ENCODE data around the gene HNRNPUL1.
"Not testable (repeated sequence)": the region's sequence is repeated elsewhere in the genome, so short reads cannot be mapped to it uniquely, and the experiment has no call there.

Gene HNRNPUL1

DNA sequence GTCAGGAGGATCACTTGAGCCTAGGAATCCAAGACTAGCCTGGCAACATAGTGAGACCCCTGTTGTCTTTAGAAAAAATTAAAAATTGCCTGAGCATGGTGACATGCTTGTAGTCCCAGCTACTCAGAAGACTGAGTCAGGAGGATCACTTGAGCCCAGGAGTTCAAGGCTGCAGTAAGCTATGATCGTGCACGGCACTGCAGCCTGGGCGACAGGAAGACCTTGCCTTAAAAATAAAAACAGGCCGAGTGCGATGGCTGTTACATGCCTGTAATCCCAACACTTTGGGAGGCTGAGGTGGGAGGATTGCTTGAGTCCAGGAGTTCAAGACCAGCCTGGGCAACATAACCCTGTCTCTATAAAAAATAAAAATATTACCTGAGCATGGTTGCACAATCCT lies 5.4 kb downstream of the HNRNPUL1 start:
- in situ Hi-C loops (cut with MboI; ENCODE audit: low sequenced_read_pairs) = loop anchor here (25.0 kb wide), 1 partner anchor 607 kb away; no protein-coding TSS in a partner anchor

DNA sequence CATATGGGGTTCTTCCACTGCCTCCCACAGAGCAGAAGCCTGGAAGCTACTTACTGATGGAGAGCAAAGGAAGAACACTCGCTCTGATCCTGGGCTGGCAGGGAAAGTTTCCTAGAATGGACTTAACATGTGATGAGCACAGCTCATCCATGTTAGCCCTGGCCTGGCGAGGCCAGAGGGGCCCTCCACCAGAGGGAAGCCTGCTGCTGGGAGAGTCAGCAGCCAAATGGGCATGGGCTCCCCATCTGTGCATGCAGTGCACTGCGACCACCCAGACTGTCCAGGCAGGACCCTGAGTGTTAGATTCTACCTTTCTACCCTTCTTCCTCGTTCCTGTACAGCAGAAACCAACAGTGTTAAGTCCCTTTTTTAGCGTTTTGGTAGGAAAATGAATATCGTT lies 8.9 kb downstream of the HNRNPUL1 start:
- in situ Hi-C loops (cut with MboI; ENCODE audit: low sequenced_read_pairs) = loop anchor here (25.0 kb wide), 1 partner anchor 611 kb away; no protein-coding TSS in a partner anchor

DNA sequence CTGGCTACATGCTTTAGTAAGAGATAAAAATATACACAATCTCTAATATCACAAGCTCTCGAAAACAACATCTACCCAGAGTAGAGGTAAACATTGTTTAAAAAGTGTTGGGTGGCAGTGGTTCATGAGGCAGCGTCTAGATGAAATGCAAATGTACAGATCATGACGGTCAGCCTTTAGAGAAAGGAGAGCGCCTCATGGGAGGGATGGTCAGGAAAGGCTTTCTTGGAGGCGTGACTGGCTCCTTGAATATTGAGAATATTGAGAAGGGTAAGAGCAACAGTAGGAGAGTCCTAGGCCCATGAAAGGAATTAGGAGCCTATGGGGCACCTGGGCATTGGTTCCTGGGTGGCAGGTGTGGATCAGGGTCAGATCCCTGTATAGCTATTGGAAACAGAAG lies 10.6 kb downstream of the HNRNPUL1 start:
- in situ Hi-C loops (cut with MboI; ENCODE audit: low sequenced_read_pairs) = loop anchor here (25.0 kb wide), 1 partner anchor 613 kb away; no protein-coding TSS in a partner anchor

- in situ Hi-C loops (cut with MboI; ENCODE audit: low sequenced_read_pairs) = no loop called here
Observed at GRCh38 chr19:41276231-41276630, 12.1 kb downstream of the HNRNPUL1 start.

DNA sequence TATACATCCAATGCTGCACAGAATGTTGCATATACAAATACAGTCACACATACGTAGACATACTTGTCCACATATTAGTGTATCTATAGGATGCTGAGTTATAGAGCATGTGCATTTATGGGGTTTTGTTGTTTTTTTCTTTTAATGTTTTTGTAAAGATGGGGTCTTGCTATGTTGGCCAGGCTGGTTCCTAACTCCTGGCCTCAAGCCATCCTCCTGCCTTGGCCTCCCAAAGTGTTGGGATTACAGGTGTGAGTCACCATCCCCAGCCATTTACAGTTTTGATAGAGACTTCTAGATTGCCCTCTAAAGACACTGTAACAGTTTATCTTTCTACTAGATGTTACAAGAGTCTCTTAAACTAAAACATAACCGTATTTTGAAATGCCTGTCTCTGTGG lies 14.3 kb downstream of the HNRNPUL1 start:
- in situ Hi-C loops (cut with MboI; ENCODE audit: low sequenced_read_pairs) = no loop called here

GRCh38 chr19:41288673-41289530 lies 24.7 kb downstream of the HNRNPUL1 start:
- in situ Hi-C loops (cut with MboI; ENCODE audit: low sequenced_read_pairs) = no loop called here

DNA sequence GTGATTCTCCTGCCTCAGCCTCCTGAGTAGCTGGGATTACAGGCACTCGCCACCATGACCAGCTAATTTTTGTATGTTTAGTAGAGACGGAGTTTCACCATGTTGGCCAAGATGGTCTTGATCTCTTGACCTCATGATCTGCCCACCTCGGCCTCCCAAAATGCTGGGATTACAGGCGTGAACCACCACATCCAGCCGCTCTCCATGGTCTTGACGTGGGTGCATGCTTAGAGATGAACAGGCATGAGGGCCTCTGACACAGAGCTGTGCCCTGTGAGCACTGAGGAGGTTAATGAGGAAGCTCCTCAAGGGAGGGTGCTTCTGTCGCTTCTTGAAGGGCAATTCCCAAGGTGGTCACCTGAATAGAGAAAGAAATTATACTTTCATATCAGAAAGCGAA lies 25.6 kb downstream of the HNRNPUL1 start:
- in situ Hi-C loops (cut with MboI; ENCODE audit: low sequenced_read_pairs) = not testable (repeated sequence)

- in situ Hi-C loops (cut with MboI; ENCODE audit: low sequenced_read_pairs) = no loop called here
Observed at GRCh38 chr19:41294393-41294792, 30.2 kb downstream of the HNRNPUL1 start.

DNA sequence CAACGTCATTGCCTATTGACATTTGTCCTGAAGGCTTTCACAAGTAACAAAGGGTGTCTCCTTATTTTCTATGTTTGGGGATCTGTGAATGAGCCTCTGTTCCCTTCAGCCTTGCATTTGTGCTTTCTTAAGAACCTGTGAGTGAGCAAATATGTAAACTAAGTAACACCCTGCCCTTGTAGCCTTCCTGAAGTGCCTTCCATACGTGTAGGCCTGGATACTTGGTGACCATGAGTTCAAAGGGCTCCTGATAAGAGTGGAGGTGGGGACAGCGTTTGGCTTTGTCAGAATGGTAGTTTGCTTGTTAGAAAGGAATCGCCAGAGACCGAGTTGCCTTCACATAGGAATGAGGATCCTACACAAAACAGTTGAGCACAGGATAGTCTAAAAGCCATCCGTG lies 31.3 kb downstream of the HNRNPUL1 start:
- in situ Hi-C loops (cut with MboI; ENCODE audit: low sequenced_read_pairs) = no loop called here

- in situ Hi-C loops (cut with MboI; ENCODE audit: low sequenced_read_pairs) = no loop called here
Observed at GRCh38 chr19:41296433-41296871, 32.3 kb downstream of the HNRNPUL1 start.

DNA sequence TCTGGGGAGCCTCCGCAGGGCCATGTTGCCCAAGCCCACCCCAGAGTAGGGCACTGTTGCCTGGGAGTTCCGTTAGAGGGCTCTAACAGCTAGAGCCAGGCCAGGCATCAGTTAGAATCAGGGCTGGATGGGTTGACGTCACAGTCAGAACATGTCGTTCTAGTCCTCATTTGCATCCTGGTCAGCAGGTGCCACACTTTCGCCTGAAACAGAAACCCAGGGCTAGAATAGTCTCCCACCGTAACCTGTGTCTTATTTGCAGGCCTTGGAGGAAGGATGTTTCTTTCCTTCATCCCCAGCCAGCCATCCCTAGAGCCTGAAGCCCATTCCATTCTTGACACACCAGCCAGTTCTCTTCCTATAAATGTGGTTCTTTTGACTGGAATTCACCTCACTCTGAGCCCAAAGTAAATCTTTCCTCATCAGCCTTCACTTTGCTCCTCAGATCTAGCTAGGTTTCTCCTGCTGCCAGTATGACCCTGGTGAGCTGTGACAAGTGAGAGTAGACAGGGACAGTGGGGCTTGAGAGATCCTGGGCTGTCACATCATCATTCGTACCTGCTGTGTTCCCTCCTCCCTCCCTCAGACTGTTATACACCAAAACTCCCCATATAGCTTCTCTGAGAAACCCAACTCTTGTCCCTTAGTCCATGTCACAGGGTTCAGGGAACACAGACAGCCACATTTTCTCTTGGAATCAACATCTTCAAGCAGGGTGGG lies 33.6 kb downstream of the HNRNPUL1 start:
- in situ Hi-C loops (cut with MboI; ENCODE audit: low sequenced_read_pairs) = no loop called here

GRCh38 chr19:41298348-41298964 lies 34.3 kb downstream of the HNRNPUL1 start:
- in situ Hi-C loops (cut with MboI; ENCODE audit: low sequenced_read_pairs) = no loop called here

- in situ Hi-C loops (cut with MboI; ENCODE audit: low sequenced_read_pairs) = no loop called here
Observed at GRCh38 chr19:41299046-41299754, 35.0 kb downstream of the HNRNPUL1 start.

DNA sequence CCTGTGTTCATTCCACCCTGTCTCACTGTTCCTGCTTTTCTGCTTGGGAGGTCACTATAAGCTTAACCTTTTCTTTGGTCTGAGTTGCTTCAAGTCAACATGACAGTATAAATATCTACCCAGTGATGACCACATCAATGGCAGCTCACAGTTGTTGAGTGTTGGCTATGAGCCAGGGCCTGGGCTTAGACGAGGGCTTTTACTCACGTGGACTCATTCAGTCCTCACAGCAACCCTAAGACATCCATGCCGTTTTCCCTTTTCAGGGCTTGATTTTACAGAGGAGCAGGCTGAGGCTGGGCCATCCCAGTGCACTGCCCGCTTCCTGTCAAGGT lies 35.5 kb downstream of the HNRNPUL1 start:
- in situ Hi-C loops (cut with MboI; ENCODE audit: low sequenced_read_pairs) = no loop called here

DNA sequence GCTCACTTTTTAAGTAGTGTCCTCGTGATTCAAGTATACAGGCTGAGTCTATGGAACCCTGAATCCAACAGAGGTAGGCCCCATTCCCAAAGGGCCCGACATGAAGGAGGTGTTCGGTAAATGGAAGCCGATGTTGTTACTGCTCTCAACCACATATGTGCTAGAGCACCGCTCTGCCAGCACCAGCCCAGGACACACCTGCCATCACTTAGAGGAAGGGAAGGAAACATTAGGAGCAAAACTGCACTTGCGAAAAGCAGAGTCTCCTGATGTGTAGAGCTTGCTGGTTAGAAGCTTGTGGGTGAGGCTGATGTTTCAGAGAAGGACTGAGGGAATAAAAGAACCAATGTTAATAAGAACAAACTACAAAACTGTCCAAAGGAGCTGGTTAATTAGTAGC lies 36.4 kb downstream of the HNRNPUL1 start:
- in situ Hi-C loops (cut with MboI; ENCODE audit: low sequenced_read_pairs) = no loop called here

DNA sequence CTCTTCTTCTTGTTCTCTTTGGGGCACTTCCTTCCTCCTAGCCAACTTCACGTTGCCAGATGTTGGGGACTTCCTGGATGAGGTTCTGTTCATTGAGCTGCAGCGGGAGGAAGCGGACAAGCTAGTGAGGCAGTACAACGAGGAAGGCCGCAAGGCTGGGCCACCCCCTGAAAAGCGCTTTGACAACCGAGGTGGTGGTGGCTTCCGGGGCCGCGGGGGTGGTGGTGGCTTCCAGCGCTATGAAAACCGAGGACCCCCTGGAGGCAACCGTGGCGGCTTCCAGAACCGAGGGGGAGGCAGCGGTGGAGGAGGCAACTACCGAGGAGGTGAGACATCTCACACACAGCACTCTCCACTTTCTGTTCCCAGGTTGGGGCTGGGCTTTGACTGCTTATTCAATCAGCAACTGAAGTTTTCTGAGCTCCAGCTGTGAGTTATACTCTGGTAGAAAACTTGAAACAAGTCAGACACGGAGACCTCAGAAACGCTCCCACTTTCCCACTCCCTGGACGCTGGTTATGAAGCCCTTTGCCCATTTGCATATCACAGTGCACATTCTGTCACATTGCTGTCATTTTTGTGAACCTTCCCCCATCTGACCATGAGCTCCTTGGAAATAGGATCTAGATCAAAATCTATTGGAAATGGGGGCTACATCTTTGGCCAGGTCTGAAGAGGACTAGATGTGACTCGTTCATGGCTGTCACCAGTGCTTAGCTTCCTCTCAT lies 38.6 kb downstream of the HNRNPUL1 start:
- in situ Hi-C loops (cut with MboI; ENCODE audit: low sequenced_read_pairs) = no loop called here

DNA sequence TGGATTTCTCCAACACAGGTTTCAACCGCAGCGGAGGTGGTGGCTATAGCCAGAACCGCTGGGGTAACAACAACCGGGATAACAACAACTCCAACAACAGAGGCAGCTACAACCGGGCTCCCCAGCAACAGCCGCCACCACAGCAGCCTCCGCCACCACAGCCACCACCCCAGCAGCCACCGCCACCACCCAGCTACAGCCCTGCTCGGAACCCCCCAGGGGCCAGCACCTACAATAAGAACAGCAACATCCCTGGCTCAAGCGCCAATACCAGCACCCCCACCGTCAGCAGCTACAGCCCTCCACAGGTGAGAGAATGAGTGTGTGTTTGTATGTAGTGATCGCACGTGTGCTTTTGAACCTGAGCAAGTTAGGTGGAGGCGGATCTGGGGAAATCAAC lies 39.8 kb downstream of the HNRNPUL1 start:
- in situ Hi-C loops (cut with MboI; ENCODE audit: low sequenced_read_pairs) = no loop called here

- in situ Hi-C loops (cut with MboI; ENCODE audit: low sequenced_read_pairs) = no loop called here
Observed at GRCh38 chr19:41304706-41305483, 40.7 kb downstream of the HNRNPUL1 start.

DNA sequence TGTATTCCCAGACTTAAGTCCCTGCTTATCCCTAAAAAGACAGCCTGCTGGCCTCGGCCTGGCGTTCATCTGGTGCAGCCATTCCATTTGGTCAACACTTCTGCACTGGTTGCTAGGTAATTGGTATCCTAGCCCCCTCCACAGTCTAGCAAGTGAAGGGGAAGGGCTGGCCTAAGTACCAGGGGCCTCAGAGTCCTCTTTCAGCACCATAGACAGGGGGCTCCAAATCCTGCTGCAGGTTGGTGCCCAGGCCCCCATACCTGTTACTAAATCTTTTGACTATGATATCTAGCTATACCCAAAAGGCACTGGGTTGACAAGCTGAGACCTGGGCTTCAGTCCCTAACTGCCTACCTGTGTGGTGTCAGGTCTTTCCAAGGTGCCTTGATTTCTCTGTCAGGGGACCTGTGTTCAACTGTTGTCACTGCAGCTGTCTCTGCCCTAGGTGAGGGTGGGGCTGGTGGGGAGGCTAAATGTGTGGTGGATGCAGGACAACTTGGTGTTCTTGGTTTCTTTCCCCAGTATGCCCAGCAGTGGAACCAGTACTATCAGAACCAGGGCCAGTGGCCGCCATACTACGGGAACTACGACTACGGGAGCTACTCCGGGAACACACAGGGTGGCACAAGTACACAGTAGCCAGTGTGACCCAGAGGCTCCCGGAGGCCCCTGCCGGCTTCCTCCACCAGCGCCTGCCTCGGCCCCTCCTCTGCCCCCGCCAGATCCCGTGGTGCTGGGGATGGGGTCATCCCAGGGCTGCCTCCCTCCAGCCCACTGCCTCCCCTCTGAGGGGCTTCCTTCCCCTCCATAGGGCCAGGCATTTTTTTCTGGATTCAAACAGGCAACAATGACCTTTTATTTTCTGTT lies 42.0 kb downstream of the HNRNPUL1 start:
- in situ Hi-C loops (cut with MboI; ENCODE audit: low sequenced_read_pairs) = no loop called here
